HG03097 (cell line): Measurements from ENCODE around the gene RNF187.
"Not testable (repeated sequence)": the region's sequence is repeated elsewhere in the genome, so short reads cannot be mapped to it uniquely, and the experiment has no call there.

Source experiments
- ATAC-seq: cut with Tn5 transposase; IDR thresholded peaks from one replicate; pipeline ENCODE4 v1.9.1; 2021; ENCODE audit not compliant: unreplicated experiment, low FRiP score

Gene RNF187

GRCh38 chr1:228483789-228484188 is 3.4 kb upstream of the RNF187 start:
- no peak for ATAC-seq

- ATAC-seq, result peak; percentile 59
These were observed 416 bp upstream of the RNF187 start for GRCh38 chr1:228486596-228487335.

GRCh38 chr1:228488125-228488817 is 1.1 kb downstream of the RNF187 start:
- ATAC-seq, result no peak

- no peak for ATAC-seq
These were observed 1.9 kb downstream of the RNF187 start for GRCh38 chr1:228488818-228489674.

GRCh38 chr1:228490120-228491078 is 3.2 kb downstream of the RNF187 start:
- no peak for ATAC-seq

- no peak for ATAC-seq
These were observed 6.2 kb downstream of the RNF187 start for GRCh38 chr1:228493141-228494043.

- ATAC-seq, result no peak
These were observed 6.8 kb downstream of the RNF187 start for GRCh38 chr1:228494044-228494353.

GRCh38 chr1:228494391-228494790 is 7.2 kb downstream of the RNF187 start:
- no peak for ATAC-seq

- no peak for ATAC-seq
These were observed 8.0 kb downstream of the RNF187 start for GRCh38 chr1:228494970-228495853.

GRCh38 chr1:228496084-228496483 is 8.9 kb downstream of the RNF187 start:
- no peak for ATAC-seq

- ATAC-seq, result no peak
These were observed 9.3 kb downstream of the RNF187 start for GRCh38 chr1:228496494-228496893.

- no peak for ATAC-seq
These were observed 10.0 kb downstream of the RNF187 start for GRCh38 chr1:228497206-228497605.

- ATAC-seq, result no peak
These were observed 10.6 kb downstream of the RNF187 start for GRCh38 chr1:228497817-228498216.

GRCh38 chr1:228500143-228500734 is 13.1 kb downstream of the RNF187 start:
- ATAC-seq, result no peak

- ATAC-seq, result peak; percentile 81
These were observed 14.0 kb downstream of the RNF187 start for GRCh38 chr1:228500901-228501871.

- no peak for ATAC-seq
These were observed 15.3 kb downstream of the RNF187 start for GRCh38 chr1:228502522-228502921.

- not testable (repeated sequence) for ATAC-seq
These were observed 18.8 kb downstream of the RNF187 start for GRCh38 chr1:228505944-228506343.
